ENCODE measurements around the gene ACBD3. TPM values are rescaled to one million over a fixed set of nuclear protein-coding genes. Genes with fewer than 3 reads are reported as not detected.

The ACBD3 gene
- total and polyA plus RNA-seq, 8 donors, result 40.7 to 56.9 (median 53.3) TPM

GRCh38 chr1:226157761-226158316 is 28.7 kb downstream of the ACBD3 start:
- Histone ChIP-seq H3K27me3 (no peaks in the 10 kb centered on the region), H3K36me3 (peaks cover 0 to 92% of the 10 kb centered on the region in 2 donors), H3K4me3 (no peak overlapping the region), H3K4me1 (no peaks in the 10 kb centered on the region), H3K27ac (peak overlapping the region in 1 of 2 donors; percentile 10), H3K9me3 (no peaks in the 10 kb centered on the region)
- intact Hi-C loops (cut with DNase I), result no loop called here
- ATAC-seq (peak; percentile 79), DNase-seq (no peak)
- TF ChIP-seq CTCF (IDR thresholded peaks at IDR 0.05), result no peak

GRCh38 chr1:226154593-226154992 is 31.9 kb downstream of the ACBD3 start:
- H3K4me1 ChIP-seq, result no peaks in the 10 kb centered on the region
- no peaks in the 10 kb centered on the region for H3K9me3 ChIP-seq
- ATAC-seq, result no peak
- intact Hi-C loops (cut with DNase I), result no loop called here
- no peak overlapping the region for H3K4me3 ChIP-seq
- TF ChIP-seq CTCF (IDR thresholded peaks at IDR 0.05), result no peak
- no peaks in the 10 kb centered on the region for H3K27me3 ChIP-seq
- no peak for DNase-seq
- H3K36me3 ChIP-seq, result peaks cover 0 to 92% of the 10 kb centered on the region in 2 donors
- no peak overlapping the region for H3K27ac ChIP-seq

GRCh38 chr1:226149806-226150205 is 36.7 kb downstream of the ACBD3 start:
- intact Hi-C loops (cut with DNase I), result no loop called here
- peaks cover 0 to 95% of the 10 kb centered on the region in 2 donors for H3K36me3 ChIP-seq

GRCh38 chr1:226148121-226148648 is 38.4 kb downstream of the ACBD3 start:
- Histone ChIP-seq H3K36me3 (peaks cover 0 to 90% of the 10 kb centered on the region in 2 donors), H3K27ac (no peak overlapping the region), H3K4me1 (no peaks in the 10 kb centered on the region), H3K9me3 (no peaks in the 10 kb centered on the region), H3K27me3 (no peaks in the 10 kb centered on the region), H3K4me3 (no peak overlapping the region)
- no peak for ATAC-seq
- DNase-seq, result no peak
- TF ChIP-seq CTCF (IDR thresholded peaks at IDR 0.05), result no peak
- intact Hi-C loops (cut with DNase I), result no loop called here

More at GRCh38 chr1:226149806-226150205, 36.7 kb downstream of the ACBD3 start:
- Histone ChIP-seq H3K27ac (no peak overlapping the region), H3K27me3 (no peaks in the 10 kb centered on the region), H3K4me1 (no peaks in the 10 kb centered on the region), H3K4me3 (no peak overlapping the region), H3K9me3 (no peaks in the 10 kb centered on the region)
- DNase-seq (no peak), ATAC-seq (no peak)
- no peak for TF ChIP-seq CTCF (IDR thresholded peaks at IDR 0.05)

- intact Hi-C loops (cut with DNase I), result no loop called here
- H3K27me3 ChIP-seq, result no peaks in the 10 kb centered on the region
- H3K4me3 ChIP-seq, result no peak overlapping the region
- DNase-seq, result no peak
- no peak overlapping the region for H3K27ac ChIP-seq
- ATAC-seq, result no peak
- no peaks in the 10 kb centered on the region for H3K9me3 ChIP-seq
- H3K4me1 ChIP-seq, result no peaks in the 10 kb centered on the region
- H3K36me3 ChIP-seq, result peaks cover 0 to 49% of the 10 kb centered on the region in 2 donors
- no peak for TF ChIP-seq CTCF (IDR thresholded peaks at IDR 0.05)
Measured at GRCh38 chr1:226144045-226144444, 42.5 kb downstream of the ACBD3 start.
